Kidney epithelial cell (primary cell): ENCODE results near the gene SYT14. TPM values are rescaled to one million over a fixed set of nuclear protein-coding genes. Genes with fewer than 3 reads are reported as not detected.

Experiments
- DNase-seq: peaks from one replicate; pipeline ENCODE4 v3.0.0-alpha.2; 2010; ENCODE audit warnings: low read depth
- H3K27me3 ChIP-seq: 2 replicates; pipeline ENCODE4 v1.6.0; 2011; ENCODE audit warnings: low read length; ENCODE audit not compliant: control insufficient read depth, insufficient read depth
- H3K36me3 ChIP-seq: 2 replicates; pipeline ENCODE4 v1.5.1; 2011; ENCODE audit warnings: low read length; ENCODE audit not compliant: control insufficient read depth, insufficient read depth
- H3K4me3 ChIP-seq: 2 replicates; pipeline ENCODE4 v1.5.1; 2011; ENCODE audit warnings: low read depth, mild to moderate bottlenecking, control low read depth, low read length
- total RNA-seq: library from RNA; depleted of rRNA; stranded (reverse); fragments of >200 nt; gene quantifications from 2 replicates; pipeline ENCODE4 v1.2.3, GENCODE V29; 2015
- TF ChIP-seq, protein P1 (sequence below): IDR thresholded peaks from 2 replicates; pipeline ENCODE4 v1.5.1; 2011; ENCODE audit warnings: mild to moderate bottlenecking, moderate library complexity, low read length, control low read depth, inconsistent platforms; ENCODE audit not compliant: insufficient read depth, poor library complexity, severe bottlenecking

SYT14 gene
- total RNA-seq, 1 donor from 2014 or later, result 32.6 TPM

DNA sequence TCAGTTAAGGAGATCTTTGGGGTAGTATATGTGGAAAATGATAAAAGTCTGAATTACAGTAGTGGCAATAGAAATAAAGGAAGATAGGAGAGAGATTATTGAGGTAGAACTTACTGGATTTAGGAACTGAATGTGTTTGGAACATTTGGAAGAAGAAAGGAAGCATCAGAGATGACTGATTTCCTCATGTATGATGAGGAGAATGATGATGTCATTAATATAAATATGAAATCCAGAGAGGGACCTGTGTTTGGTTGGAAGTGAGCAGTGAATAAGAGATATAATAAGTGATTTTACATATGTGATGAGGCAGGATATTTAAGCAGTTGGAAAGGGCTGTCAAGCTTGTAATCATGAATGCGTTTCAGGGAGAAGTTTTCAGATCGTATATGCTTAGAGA lies 86.3 kb downstream of the SYT14 start:
- Histone ChIP-seq H3K27me3 (no peaks in the 10 kb centered on the region), H3K4me3 (no peak overlapping the region), H3K36me3 (no peaks in the 10 kb centered on the region)
- TF ChIP-seq, protein P1, sequence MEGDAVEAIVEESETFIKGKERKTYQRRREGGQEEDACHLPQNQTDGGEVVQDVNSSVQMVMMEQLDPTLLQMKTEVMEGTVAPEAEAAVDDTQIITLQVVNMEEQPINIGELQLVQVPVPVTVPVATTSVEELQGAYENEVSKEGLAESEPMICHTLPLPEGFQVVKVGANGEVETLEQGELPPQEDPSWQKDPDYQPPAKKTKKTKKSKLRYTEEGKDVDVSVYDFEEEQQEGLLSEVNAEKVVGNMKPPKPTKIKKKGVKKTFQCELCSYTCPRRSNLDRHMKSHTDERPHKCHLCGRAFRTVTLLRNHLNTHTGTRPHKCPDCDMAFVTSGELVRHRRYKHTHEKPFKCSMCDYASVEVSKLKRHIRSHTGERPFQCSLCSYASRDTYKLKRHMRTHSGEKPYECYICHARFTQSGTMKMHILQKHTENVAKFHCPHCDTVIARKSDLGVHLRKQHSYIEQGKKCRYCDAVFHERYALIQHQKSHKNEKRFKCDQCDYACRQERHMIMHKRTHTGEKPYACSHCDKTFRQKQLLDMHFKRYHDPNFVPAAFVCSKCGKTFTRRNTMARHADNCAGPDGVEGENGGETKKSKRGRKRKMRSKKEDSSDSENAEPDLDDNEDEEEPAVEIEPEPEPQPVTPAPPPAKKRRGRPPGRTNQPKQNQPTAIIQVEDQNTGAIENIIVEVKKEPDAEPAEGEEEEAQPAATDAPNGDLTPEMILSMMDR, result no peak
- no peak for DNase-seq

GRCh38 chr1:210024996-210025395 lies 87.0 kb downstream of the SYT14 start:
- DNase-seq, result no peak

DNA sequence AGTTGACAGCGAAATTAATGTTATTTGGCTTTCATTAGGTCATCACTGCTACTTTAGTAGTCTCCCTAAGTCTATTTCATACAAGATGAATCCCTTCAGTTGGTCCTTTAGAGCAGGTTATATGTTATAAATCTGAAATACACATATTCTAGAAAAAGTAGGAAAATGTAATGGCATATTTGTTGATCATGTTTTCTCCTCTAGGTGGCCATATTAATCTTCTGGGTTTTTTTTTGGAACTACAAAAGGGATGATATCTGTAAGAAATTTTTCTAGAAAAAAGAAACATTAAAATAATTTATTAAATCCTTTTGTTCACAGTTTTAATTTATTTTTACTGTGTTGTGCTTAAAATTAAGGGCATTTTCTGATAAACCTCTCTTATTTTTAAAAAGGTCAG lies 87.9 kb downstream of the SYT14 start:
- TF ChIP-seq, protein P1, result no peak
- Histone ChIP-seq H3K36me3 (no peaks in the 10 kb centered on the region), H3K27me3 (no peaks in the 10 kb centered on the region), H3K4me3 (no peak overlapping the region)
- no peak for DNase-seq

More at GRCh38 chr1:210024996-210025395, 87.0 kb downstream of the SYT14 start:
- H3K36me3 ChIP-seq, result no peaks in the 10 kb centered on the region
- no peak overlapping the region for H3K4me3 ChIP-seq
- H3K27me3 ChIP-seq, result no peaks in the 10 kb centered on the region
- TF ChIP-seq, protein P1, result no peak

DNA sequence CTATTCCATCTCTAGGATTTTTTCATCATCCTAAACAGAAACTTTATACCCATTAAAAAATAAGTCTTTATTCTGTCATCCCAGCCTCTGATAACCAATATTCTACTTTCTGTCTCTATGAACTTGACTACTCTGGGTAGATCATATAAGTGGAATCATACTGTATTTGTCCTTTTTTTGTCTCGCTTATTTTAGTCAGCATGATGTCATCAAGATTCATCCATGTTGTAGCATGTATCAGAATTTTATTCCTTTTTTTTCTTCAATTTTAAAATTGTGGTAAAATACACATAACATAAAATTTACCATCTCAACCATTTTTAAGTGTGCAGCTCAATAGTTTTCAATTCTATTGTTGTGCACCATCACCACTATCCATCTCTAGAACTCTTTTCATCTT lies 90.0 kb downstream of the SYT14 start:
- TF ChIP-seq, protein P1, result no peak
- H3K27me3 ChIP-seq, result no peaks in the 10 kb centered on the region
- DNase-seq, result no peak
- no peak overlapping the region for H3K4me3 ChIP-seq
- H3K36me3 ChIP-seq, result no peaks in the 10 kb centered on the region

DNA sequence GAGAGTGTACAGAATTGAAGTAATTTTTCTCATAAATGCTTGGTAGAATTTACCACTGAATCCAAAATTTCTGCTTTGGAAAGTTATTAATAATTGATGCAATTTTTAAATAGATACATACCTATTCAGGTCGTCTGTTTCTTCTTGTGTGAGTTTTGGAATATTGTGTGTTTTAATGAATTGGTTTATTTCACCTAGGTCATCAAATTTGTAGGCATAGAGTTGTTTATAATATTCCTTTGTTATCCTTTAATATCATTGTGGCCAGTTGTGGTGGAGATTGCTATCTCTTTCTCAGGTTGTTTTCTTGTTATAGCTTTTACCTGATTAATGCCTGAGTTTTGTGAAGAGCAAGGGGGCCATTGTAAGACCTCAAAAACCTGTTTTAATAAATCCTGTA lies 93.5 kb downstream of the SYT14 start:
- no peak for DNase-seq
- H3K36me3 ChIP-seq, result no peaks in the 10 kb centered on the region
- H3K27me3 ChIP-seq, result no peaks in the 10 kb centered on the region
- no peak overlapping the region for H3K4me3 ChIP-seq
- TF ChIP-seq, protein P1, result no peak

DNA sequence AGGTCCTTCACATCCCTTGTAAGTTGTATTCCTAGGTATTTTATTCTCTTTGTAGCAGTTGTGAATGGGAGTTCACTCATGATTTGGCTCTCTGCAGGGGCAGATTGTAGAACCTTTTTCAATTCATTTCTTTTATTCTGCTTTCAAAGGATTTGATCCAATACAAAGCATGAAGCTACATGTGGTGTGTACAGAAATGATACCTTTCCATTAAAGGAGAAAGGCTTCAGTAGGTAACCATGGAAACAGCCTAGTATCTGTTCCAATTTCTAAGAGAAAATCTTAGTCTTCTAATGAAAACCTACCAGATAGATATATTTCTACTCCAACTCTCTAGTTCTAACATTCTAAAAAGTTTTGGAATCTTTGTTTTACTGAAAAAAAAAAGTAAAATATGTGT lies 105.0 kb downstream of the SYT14 start:
- Histone ChIP-seq H3K36me3 (peaks cover 2% of the 10 kb centered on the region), H3K4me3 (no peak overlapping the region), H3K27me3 (no peaks in the 10 kb centered on the region)
- TF ChIP-seq, protein P1, result no peak
- no peak for DNase-seq
